HUES6 (cell line): ENCODE data around the gene PTPRE.

ENCODE experiments used
- H3K27ac ChIP-seq: 2 replicates; pipeline ENCODE4 v1.7.0; 2013; ENCODE audit warnings: low read depth, mild to moderate bottlenecking, low read length, inconsistent platforms
- H3K27me3 ChIP-seq: 2 replicates; pipeline ENCODE4 v1.6.1; 2013; ENCODE audit warnings: low read length; ENCODE audit not compliant: control insufficient read depth, insufficient read depth
- H3K36me3 ChIP-seq: 2 replicates; pipeline ENCODE4 v1.6.1; 2013; ENCODE audit warnings: low read length; ENCODE audit not compliant: control insufficient read depth, insufficient read depth
- H3K4me1 ChIP-seq: 2 replicates; pipeline ENCODE4 v1.6.1; 2013; ENCODE audit warnings: low read length; ENCODE audit not compliant: control insufficient read depth, insufficient read depth
- H3K4me3 ChIP-seq: 2 replicates; pipeline ENCODE4 v1.5.1; 2013; ENCODE audit warnings: low read depth, low read length
- H3K9ac ChIP-seq: one replicate; pipeline ENCODE4 v1.6.1; 2013; ENCODE audit warnings: mild to moderate bottlenecking, low read length
- H3K9me3 ChIP-seq: 2 replicates; pipeline ENCODE4 v1.6.1; 2013; ENCODE audit warnings: low read depth, low read length; ENCODE audit not compliant: control insufficient read depth, insufficient read depth

PTPRE gene

GRCh38 chr10:127963136-127963535, 56.2 kb downstream of the PTPRE start:
- no peaks in the 10 kb centered on the region for H3K27me3 ChIP-seq
- H3K4me1 ChIP-seq, result peaks cover 23% of the 10 kb centered on the region
- H3K9ac ChIP-seq, result no peak overlapping the region
- H3K27ac ChIP-seq, result no peak overlapping the region
- no peak overlapping the region for H3K4me3 ChIP-seq
- no peaks in the 10 kb centered on the region for H3K36me3 ChIP-seq
- H3K9me3 ChIP-seq, result no peaks in the 10 kb centered on the region

- Histone ChIP-seq H3K27ac (no peak overlapping the region), H3K36me3 (no peaks in the 10 kb centered on the region), H3K4me1 (peaks cover 33% of the 10 kb centered on the region), H3K4me3 (no peak overlapping the region), H3K9me3 (no peaks in the 10 kb centered on the region), H3K27me3 (no peaks in the 10 kb centered on the region), H3K9ac (no peak overlapping the region)
These were observed 57.7 kb downstream of the PTPRE start for GRCh38 chr10:127964621-127965020.

GRCh38 chr10:127966875-127967274, 60.0 kb downstream of the PTPRE start:
- no peaks in the 10 kb centered on the region for H3K9me3 ChIP-seq
- no peaks in the 10 kb centered on the region for H3K27me3 ChIP-seq
- H3K27ac ChIP-seq, result no peak overlapping the region
- no peak overlapping the region for H3K4me3 ChIP-seq
- H3K4me1 ChIP-seq, result peaks cover 28% of the 10 kb centered on the region
- H3K36me3 ChIP-seq, result no peaks in the 10 kb centered on the region
- H3K9ac ChIP-seq, result no peak overlapping the region

GRCh38 chr10:127968027-127968441, 61.1 kb downstream of the PTPRE start:
- Histone ChIP-seq H3K27me3 (no peaks in the 10 kb centered on the region), H3K36me3 (no peaks in the 10 kb centered on the region), H3K9ac (no peak overlapping the region), H3K27ac (no peak overlapping the region), H3K4me3 (no peak overlapping the region), H3K4me1 (peaks cover 19% of the 10 kb centered on the region), H3K9me3 (no peaks in the 10 kb centered on the region)

GRCh38 chr10:127968659-127969058, 61.8 kb downstream of the PTPRE start:
- no peaks in the 10 kb centered on the region for H3K36me3 ChIP-seq
- no peaks in the 10 kb centered on the region for H3K27me3 ChIP-seq
- H3K4me3 ChIP-seq, result no peak overlapping the region
- H3K27ac ChIP-seq, result no peak overlapping the region
- H3K9ac ChIP-seq, result no peak overlapping the region
- H3K4me1 ChIP-seq, result peaks cover 16% of the 10 kb centered on the region
- no peaks in the 10 kb centered on the region for H3K9me3 ChIP-seq

- Histone ChIP-seq H3K4me1 (peaks cover 16% of the 10 kb centered on the region), H3K36me3 (no peaks in the 10 kb centered on the region), H3K27ac (no peak overlapping the region), H3K9ac (no peak overlapping the region), H3K4me3 (no peak overlapping the region), H3K27me3 (no peaks in the 10 kb centered on the region), H3K9me3 (no peaks in the 10 kb centered on the region)
These were observed 64.4 kb downstream of the PTPRE start for GRCh38 chr10:127971101-127971946.

DNA sequence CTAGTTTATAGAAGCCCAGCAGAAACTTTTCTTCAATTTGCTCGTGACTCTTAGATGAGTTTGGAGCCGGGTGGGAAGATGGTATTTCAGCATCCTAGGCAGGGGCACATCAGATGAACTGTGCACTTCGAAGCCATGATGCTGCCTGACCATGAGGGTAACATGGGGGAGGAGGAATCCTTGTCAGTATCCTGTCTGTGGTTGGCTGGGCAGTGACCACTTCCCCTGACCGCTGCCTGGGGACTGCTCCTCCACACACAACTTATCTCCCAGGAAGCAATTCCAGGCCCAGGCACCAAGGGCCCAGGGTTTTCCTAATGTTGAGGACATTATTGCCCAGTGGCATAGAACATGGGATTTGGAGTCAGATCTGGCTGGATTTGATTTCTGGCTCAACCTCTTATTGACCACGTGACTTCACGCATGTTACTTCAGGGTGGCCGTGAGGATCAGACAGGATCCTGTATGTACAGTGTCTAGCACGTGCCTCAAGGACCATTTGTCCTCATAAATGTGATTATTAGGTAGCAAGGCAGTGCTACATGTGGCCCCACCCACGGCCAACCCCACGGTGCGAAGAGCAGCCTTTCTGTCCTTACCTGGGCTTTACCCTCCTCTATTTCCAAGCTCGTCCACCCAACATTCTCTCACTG, 65.2 kb downstream of the PTPRE start:
- Histone ChIP-seq H3K9me3 (no peaks in the 10 kb centered on the region), H3K27ac (no peak overlapping the region), H3K9ac (no peak overlapping the region), H3K4me1 (peaks cover 18% of the 10 kb centered on the region), H3K27me3 (no peaks in the 10 kb centered on the region), H3K4me3 (no peak overlapping the region), H3K36me3 (no peaks in the 10 kb centered on the region)

- no peak overlapping the region for H3K9ac ChIP-seq
- H3K9me3 ChIP-seq, result no peaks in the 10 kb centered on the region
- no peaks in the 10 kb centered on the region for H3K36me3 ChIP-seq
- H3K27ac ChIP-seq, result no peak overlapping the region
- peaks cover 22% of the 10 kb centered on the region for H3K4me1 ChIP-seq
- H3K4me3 ChIP-seq, result no peak overlapping the region
- no peaks in the 10 kb centered on the region for H3K27me3 ChIP-seq
These were observed 66.0 kb downstream of the PTPRE start for GRCh38 chr10:127972751-127973357.

- Histone ChIP-seq H3K4me3 (no peak overlapping the region), H3K4me1 (peaks cover 13% of the 10 kb centered on the region; the same call in 1 of the 2 replicates), H3K27me3 (no peaks in the 10 kb centered on the region), H3K27ac (no peak overlapping the region), H3K9me3 (no peaks in the 10 kb centered on the region), H3K9ac (no peak overlapping the region), H3K36me3 (no peaks in the 10 kb centered on the region)
These were observed 66.9 kb downstream of the PTPRE start for GRCh38 chr10:127973791-127974311.

GRCh38 chr10:127974911-127975310, 68.0 kb downstream of the PTPRE start:
- no peaks in the 10 kb centered on the region for H3K9me3 ChIP-seq
- no peak overlapping the region for H3K27ac ChIP-seq
- H3K27me3 ChIP-seq, result no peaks in the 10 kb centered on the region
- H3K9ac ChIP-seq, result no peak overlapping the region
- no peak overlapping the region for H3K4me3 ChIP-seq
- peaks cover 10% of the 10 kb centered on the region; the same call in 1 of the 2 replicates for H3K4me1 ChIP-seq
- H3K36me3 ChIP-seq, result no peaks in the 10 kb centered on the region

GRCh38 chr10:127976286-127976685, 69.4 kb downstream of the PTPRE start:
- Histone ChIP-seq H3K36me3 (no peaks in the 10 kb centered on the region), H3K9ac (no peak overlapping the region), H3K4me1 (peaks cover 10% of the 10 kb centered on the region; the same call in 1 of the 2 replicates), H3K27ac (no peak overlapping the region), H3K9me3 (0 out of 2 replicates have a peak, but pooled peaks cover 4% of the 10 kb centered on the region), H3K27me3 (no peaks in the 10 kb centered on the region), H3K4me3 (no peak overlapping the region)
